K562 (cell line): ENCODE results near the gene CUEDC2. TPM values are rescaled to one million over a fixed set of nuclear protein-coding genes. Genes with fewer than 3 reads are reported as not detected.

ENCODE experiments used
- BCLAF1 ChIP-seq, 2 experiments: fragments of 450-650 bp in 1 of 2; IDR thresholded peaks; 2 replicates each; pipeline ENCODE4 v1.6.1; 2011 to 2017; ENCODE audit warnings: low read depth in 2 of 2, antibody characterized with exemption in 1 of 2, borderline replicate concordance in 1 of 2, low read length in 1 of 2, mild to moderate bottlenecking in 1 of 2, mixed read lengths in 1 of 2; ENCODE audit not compliant: control insufficient read depth in 1 of 2
- CEBPB ChIP-seq: fragments of 450-650 bp; IDR thresholded peaks from 2 replicates; pipeline ENCODE4 v1.6.1; 2016; ENCODE audit warnings: missing genetic modification characterization, missing compliant biosample characterization
- DPF2 ChIP-seq: fragments of 450-650 bp; IDR thresholded peaks from 2 replicates; pipeline ENCODE4 v1.6.1; 2016
- HNRNPK ChIP-seq: fragments of 200-400 bp; formaldehyde crosslinking; IDR thresholded peaks from one replicate; pipeline ENCODE4 v1.6.1; 2018; ENCODE audit warnings: mild to moderate bottlenecking, low read depth, low read length; ENCODE audit not compliant: poor library complexity, severe bottlenecking
- KDM1A ChIP-seq, 2 experiments: fragments of 450-650 bp; IDR thresholded peaks; 2 replicates each; pipeline ENCODE4 v1.6.1; 2016; ENCODE audit warnings: mild to moderate bottlenecking in 2 of 2
- NFIX ChIP-seq: fragments of 250-450 bp; sonication (Bioruptor Pico); IDR thresholded peaks from 2 replicates; pipeline ENCODE4 v1.4.0; 2020; ENCODE audit warnings: low read depth, mild to moderate bottlenecking, moderate library complexity
- PTRF ChIP-seq: fragments of 450-650 bp; IDR thresholded peaks from 2 replicates; pipeline ENCODE4 v1.6.1; 2016; ENCODE audit warnings: mild to moderate bottlenecking, missing genetic modification characterization, missing compliant biosample characterization
- RBFOX2 ChIP-seq: fragments of 200-400 bp; formaldehyde crosslinking; IDR thresholded peaks from 2 replicates; pipeline ENCODE4 v1.6.1; 2017; ENCODE audit warnings: low read depth, mild to moderate bottlenecking, low read length, moderate library complexity
- RCOR1 ChIP-seq, 2 experiments: IDR thresholded peaks; 2 replicates each; pipeline ENCODE4 v1.6.1; 2012; ENCODE audit warnings: low read depth in 2 of 2, low read length in 2 of 2, borderline replicate concordance in 1 of 2, improper control_type of control experiment in 1 of 2
- SMAD4 ChIP-seq: fragments of 250-450 bp; sonication (Bioruptor Pico); conservative IDR thresholded peaks from 2 replicates; pipeline ENCODE4 v1.8.0; 2021; ENCODE audit warnings: inconsistent platforms, mild to moderate bottlenecking, moderate library complexity
- SMARCE1 ChIP-seq: fragments of 450-650 bp; IDR thresholded peaks from 2 replicates; pipeline ENCODE4 v1.7.1; 2016; ENCODE audit warnings: mild to moderate bottlenecking
- SP2 ChIP-seq: IDR thresholded peaks from 2 replicates; pipeline ENCODE4 v1.6.1; 2011; ENCODE audit warnings: mild to moderate bottlenecking, low read depth, low read length, moderate library complexity; ENCODE audit not compliant: poor library complexity, severe bottlenecking; ENCODE audit errors: extremely low read depth
- STAT5A ChIP-seq: IDR thresholded peaks from 2 replicates; pipeline ENCODE4 v1.6.1; 2012; ENCODE audit warnings: low read length, inconsistent platforms, borderline replicate concordance
- TOE1 ChIP-seq, 2 experiments: fragments of 450-650 bp in 1 of 2; sonication (generic) in 1 of 2; formaldehyde crosslinking in 1 of 2; IDR thresholded peaks; 2 replicates each; pipeline versions ENCODE4 v1.7.1 to v1.8.0; 2016 to 2022; ENCODE audit warnings: borderline replicate concordance in 2 of 2, mild to moderate bottlenecking in 2 of 2, antibody characterized with exemption in 1 of 2, inconsistent platforms in 1 of 2, low read depth in 1 of 2, missing genetic modification reagents in 1 of 2, moderate library complexity in 1 of 2
- WHSC1 ChIP-seq: IDR thresholded peaks from one replicate; pipeline ENCODE4 v1.6.1; 2012; ENCODE audit warnings: low read length, control low read depth, inconsistent platforms
- ZFX ChIP-seq: sonication (generic); formaldehyde crosslinking; IDR thresholded peaks from 2 replicates; pipeline ENCODE4 v1.8.0; 2022; ENCODE audit warnings: mild to moderate bottlenecking, missing genetic modification reagents, moderate library complexity
- ZKSCAN3 ChIP-seq: fragments of 250-450 bp; sonication (Bioruptor Pico); IDR thresholded peaks from 2 replicates; pipeline ENCODE4 v1.4.0; 2020
- ZNF24 ChIP-seq: fragments of 450-650 bp; IDR thresholded peaks from 2 replicates; pipeline ENCODE4 v1.6.1; 2016
- ZNF717 ChIP-seq: fragments of 250-450 bp; sonication (Bioruptor Pico); IDR thresholded peaks from 2 replicates; pipeline ENCODE4 v1.5.0; 2021
- polyA plus RNA-seq, 8 experiments: library from polyadenylated mRNA; depleted of rRNA in 4 of 8; stranded (reverse) in 5 of 8; unstranded in 3 of 8; fragments of >200 nt; fragmentation: Nextera tagmentation in 2 of 8; fragmentation: Illumina TruSeq in 1 of 8; extraction: Ambion mirVana in 2 of 8; extraction: Trizol in 1 of 8; gene quantifications; 2 replicates each; pipeline versions ENCODE4 v1.2.1 to v1.2.3, GENCODE V29; 2011 to 2014; ENCODE audit warnings: inconsistent platforms in 1 of 8, missing spikeins in 1 of 8
- total RNA-seq, 7 experiments: library from RNA; depleted of rRNA in 6 of 7; stranded (reverse); fragments of >200 nt in 6 of 7; fragmentation: Illumina TruSeq in 2 of 7; extraction: Trizol in 2 of 7; gene quantifications; 2 replicates each; pipeline versions ENCODE4 v1.2.1 to v1.2.3, GENCODE V29; 2011 to 2021; ENCODE audit warnings: low replicate concordance in 1 of 7
- TF ChIP-seq, protein P1 (sequence below), 2 experiments: fragments of 450-650 bp; IDR thresholded peaks; 2 replicates each; pipeline ENCODE4 v1.6.1; 2016
- TF ChIP-seq, protein P2 (sequence below): sonication (generic); formaldehyde crosslinking; IDR thresholded peaks from 2 replicates; pipeline ENCODE4 v1.8.0; 2022; ENCODE audit warnings: mild to moderate bottlenecking, missing genetic modification reagents
- TF ChIP-seq, protein P3 (sequence below): fragments of 250-450 bp; sonication (Bioruptor Pico); IDR thresholded peaks from 2 replicates; pipeline ENCODE4 v1.8.0; 2021; ENCODE audit warnings: moderate library complexity, mild to moderate bottlenecking, inconsistent platforms

The CUEDC2 gene
- total and polyA plus RNA-seq, 9 of the 15 experiments (the other 6 are each of a cell fraction or from before 2014, with no cell fraction given), result 8.5 to 48.9 (median 27.4) TPM

- TF ChIP-seq, protein P1, sequence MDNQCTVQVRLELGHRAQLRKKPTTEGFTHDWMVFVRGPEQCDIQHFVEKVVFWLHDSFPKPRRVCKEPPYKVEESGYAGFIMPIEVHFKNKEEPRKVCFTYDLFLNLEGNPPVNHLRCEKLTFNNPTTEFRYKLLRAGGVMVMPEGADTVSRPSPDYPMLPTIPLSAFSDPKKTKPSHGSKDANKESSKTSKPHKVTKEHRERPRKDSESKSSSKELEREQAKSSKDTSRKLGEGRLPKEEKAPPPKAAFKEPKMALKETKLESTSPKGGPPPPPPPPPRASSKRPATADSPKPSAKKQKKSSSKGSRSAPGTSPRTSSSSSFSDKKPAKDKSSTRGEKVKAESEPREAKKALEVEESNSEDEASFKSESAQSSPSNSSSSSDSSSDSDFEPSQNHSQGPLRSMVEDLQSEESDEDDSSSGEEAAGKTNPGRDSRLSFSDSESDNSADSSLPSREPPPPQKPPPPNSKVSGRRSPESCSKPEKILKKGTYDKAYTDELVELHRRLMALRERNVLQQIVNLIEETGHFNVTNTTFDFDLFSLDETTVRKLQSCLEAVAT (IDR thresholded peaks at IDR 0.05), result 0 out of 4 replicates have a peak, but pooled peaks of 1 of the 2 experiments have one; percentile 28
- no peak for TF ChIP-seq WHSC1
- no peak for TF ChIP-seq SMARCE1
- no peak for TF ChIP-seq HNRNPK
- TF ChIP-seq SP2, result no peak
- no peak for TF ChIP-seq NFIX (CRISPR knock-in tag)
- no peak for TF ChIP-seq PTRF (tag)
- no peak; the same call in 1 of the 2 replicates for TF ChIP-seq DPF2
- no peak for TF ChIP-seq SMAD4 (CRISPR knock-in tag)
- TF ChIP-seq KDM1A (IDR thresholded peaks at IDR 0.05), result no peak
- TF ChIP-seq ZNF24, result no peak
- TF ChIP-seq RBFOX2, result peak; percentile 81
- TF ChIP-seq TOE1 (IDR thresholded peaks at IDR 0.05; ENCODE audit: borderline replicate concordance), result peak; percentile 31; the same call in 1 of the 2 replicates
- TF ChIP-seq TOE1 (CRISPR knock-in tag; IDR thresholded peaks at IDR 0.05; ENCODE audit: borderline replicate concordance, low read depth), result no peak
- no peak for TF ChIP-seq RCOR1 (IDR thresholded peaks at IDR 0.05; ENCODE audit: borderline replicate concordance in 1 of 2, low read depth in 2 of 2, low read length in 2 of 2)
- TF ChIP-seq ZKSCAN3, result no peak
- no peak for TF ChIP-seq STAT5A
- TF ChIP-seq BCLAF1 (IDR thresholded peaks at IDR 0.05; ENCODE audit: borderline replicate concordance in 1 of 2, control insufficient read depth in 1 of 2, low read depth in 2 of 2, low read length in 1 of 2), result no peak
- TF ChIP-seq ZFX (CRISPR knock-in tag), result no peak
- TF ChIP-seq, protein P2, sequence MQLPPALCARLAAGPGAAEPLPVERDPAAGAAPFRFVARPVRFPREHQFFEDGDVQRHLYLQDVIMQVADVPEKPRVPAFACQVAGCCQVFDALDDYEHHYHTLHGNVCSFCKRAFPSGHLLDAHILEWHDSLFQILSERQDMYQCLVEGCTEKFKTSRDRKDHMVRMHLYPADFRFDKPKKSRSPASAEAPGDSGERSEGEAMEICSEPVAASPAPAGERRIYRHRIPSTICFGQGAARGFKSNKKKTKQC (CRISPR knock-in tag), result no peak
- no peak for TF ChIP-seq ZNF717
- TF ChIP-seq CEBPB (tag), result no peak
- TF ChIP-seq, protein P3, sequence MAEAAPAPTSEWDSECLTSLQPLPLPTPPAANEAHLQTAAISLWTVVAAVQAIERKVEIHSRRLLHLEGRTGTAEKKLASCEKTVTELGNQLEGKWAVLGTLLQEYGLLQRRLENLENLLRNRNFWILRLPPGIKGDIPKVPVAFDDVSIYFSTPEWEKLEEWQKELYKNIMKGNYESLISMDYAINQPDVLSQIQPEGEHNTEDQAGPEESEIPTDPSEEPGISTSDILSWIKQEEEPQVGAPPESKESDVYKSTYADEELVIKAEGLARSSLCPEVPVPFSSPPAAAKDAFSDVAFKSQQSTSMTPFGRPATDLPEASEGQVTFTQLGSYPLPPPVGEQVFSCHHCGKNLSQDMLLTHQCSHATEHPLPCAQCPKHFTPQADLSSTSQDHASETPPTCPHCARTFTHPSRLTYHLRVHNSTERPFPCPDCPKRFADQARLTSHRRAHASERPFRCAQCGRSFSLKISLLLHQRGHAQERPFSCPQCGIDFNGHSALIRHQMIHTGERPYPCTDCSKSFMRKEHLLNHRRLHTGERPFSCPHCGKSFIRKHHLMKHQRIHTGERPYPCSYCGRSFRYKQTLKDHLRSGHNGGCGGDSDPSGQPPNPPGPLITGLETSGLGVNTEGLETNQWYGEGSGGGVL (CRISPR knock-in tag), result no peak
Observed at GRCh38 chr10:102394079-102394800, 38.1 kb downstream of the CUEDC2 start (continued).
